Sciatic nerve (tissue), 2 donors: Measurements from ENCODE around the gene DDX5. TPM values are rescaled to one million over a fixed set of nuclear protein-coding genes. Genes with fewer than 3 reads are reported as not detected.
A peak's percentile ranks its signal among the peaks of the same experiment; 100 is the strongest.

Experiments used
- ATAC-seq: fragments of 200-7000 bp; cut with Tn5 transposase; one replicate; pipeline ENCODE4 v1.9.1; 2020; ENCODE audit warnings: mild to moderate bottlenecking, moderate library complexity
- DNase-seq: peaks from one replicate; pipeline ENCODE4 v3.0.0-alpha.2; 2020; ENCODE audit warnings: low spot score
- intact Hi-C: fragments of 100-400 bp; cut with DNase I; formaldehyde crosslinking; loops from one replicate; pipeline ENCODE4 v1.14.2; 2022
- total RNA-seq: library from RNA; stranded (reverse); fragmentation: NEBNext Ultra II Directional; extraction: Animal tissue kit (Norgen Biotek cat#: 25700); gene quantifications from one replicate; pipeline ENCODE4 v1.2.1, GENCODE V29; 2021
- donor health status: DM: no; HTN: no; CAD: no.
- donor health status: DM: no; HTN: no; CAD: no.

Gene DDX5
- total RNA-seq, 1 donor from 2014 or later = 667 TPM

- intact Hi-C loops = no loop called here
- DNase-seq = no peak
- ATAC-seq = no peak
Measured at GRCh38 chr17:64515419-64515818, 9.3 kb upstream of the DDX5 start.

- intact Hi-C loops = no loop called here
- DNase-seq = no peak
- ATAC-seq = no peak
Measured at GRCh38 chr17:64509179-64509578, 3.1 kb upstream of the DDX5 start.

DNA sequence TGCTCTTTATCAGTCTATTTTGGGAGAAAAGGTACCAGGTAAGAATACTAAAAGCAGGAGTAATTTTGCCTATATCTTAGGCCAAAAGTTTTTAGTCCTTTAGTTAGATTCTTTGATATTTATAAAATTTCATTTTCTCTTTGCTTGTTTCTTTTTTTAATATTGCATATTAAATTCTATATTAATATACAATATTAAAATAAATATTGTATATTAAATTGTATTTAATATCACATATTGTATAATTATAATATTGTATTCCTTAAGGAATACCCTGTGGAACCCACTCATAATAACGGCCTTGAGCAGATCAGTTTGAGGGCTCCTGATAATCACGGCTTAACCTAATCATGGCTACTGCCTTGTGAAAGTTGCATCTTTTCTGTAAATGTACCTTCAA lies 2.6 kb upstream of the DDX5 start:
- intact Hi-C loops = no loop called here
- no peak for ATAC-seq
- no peak for DNase-seq

DNA sequence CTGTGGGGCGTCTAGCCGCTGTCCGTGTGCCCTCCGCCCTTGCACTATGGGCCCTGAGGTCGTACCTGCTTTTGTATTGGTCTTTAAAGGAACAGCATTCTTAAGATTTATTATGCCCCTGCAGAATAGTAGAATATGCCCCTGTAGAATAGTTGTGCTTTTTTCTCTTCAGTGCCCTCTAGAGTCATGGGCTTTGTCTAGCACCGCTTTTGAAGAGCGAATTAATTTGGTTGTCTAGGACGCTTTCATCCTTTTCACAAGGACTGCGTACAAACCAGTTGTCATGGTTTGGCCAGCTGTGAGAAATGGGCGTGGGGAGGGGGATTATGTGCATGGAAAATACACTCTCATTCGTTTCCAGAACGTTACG lies 1.3 kb upstream of the DDX5 start:
- ATAC-seq (peak; percentile 41), DNase-seq (no peak)
- intact Hi-C loops = no loop called here

DNA sequence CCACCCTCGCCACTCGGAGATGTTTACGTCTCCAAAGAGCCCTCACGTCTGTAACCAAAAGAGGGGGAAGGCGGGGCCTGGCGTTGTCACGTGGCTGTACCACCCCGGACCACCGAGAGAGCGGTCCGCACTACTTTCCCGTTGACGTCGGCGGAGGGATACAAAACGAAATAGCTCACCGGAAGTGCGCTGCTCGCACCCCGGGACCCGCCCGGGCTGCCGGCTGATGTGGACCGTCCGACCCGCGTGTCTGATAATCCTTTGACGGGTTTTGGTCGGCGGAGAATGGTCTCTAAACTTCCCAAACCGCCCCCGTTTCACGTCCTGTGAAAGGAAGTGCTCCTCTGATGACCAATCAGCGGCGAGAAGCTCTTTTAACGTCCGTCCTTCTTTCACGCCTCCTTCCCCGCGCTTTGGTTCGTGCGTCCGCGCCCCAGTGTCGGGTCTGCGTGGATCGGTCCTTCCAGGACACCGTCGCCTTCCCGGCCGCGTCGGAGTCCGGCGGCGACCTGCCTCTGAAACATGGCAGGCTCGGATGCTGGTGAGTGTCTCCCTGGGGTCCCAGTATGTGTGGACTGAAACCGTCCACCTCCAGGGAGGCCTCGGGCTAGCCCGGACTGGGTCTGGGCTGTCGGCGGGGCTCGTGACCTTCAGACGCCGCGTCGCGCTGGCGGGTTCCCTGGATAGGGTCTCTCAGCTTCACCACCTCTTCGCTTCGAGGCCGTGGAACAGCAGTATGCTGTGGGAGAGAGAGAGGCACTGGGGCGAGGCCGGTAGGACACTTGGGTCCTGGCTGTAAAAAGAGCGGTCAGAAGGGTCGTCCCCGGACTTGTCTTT lies 705 bp upstream of the DDX5 start, which contains the start of gene CEP95:
TSS of gene CEP95 (plus strand) at position 402 of the 837 bp plus-strand sequence. CDS start at position 523, 121 bp downstream.
- intact Hi-C loops = no loop called here
- ATAC-seq (peak; percentile 93), DNase-seq (peak; percentile 98)

- DNase-seq (peak; percentile 95), ATAC-seq (peak; percentile 85)
- intact Hi-C loops = no loop called here
Measured at GRCh38 chr17:64505340-64506200, 519 bp downstream of the DDX5 start.

DNA sequence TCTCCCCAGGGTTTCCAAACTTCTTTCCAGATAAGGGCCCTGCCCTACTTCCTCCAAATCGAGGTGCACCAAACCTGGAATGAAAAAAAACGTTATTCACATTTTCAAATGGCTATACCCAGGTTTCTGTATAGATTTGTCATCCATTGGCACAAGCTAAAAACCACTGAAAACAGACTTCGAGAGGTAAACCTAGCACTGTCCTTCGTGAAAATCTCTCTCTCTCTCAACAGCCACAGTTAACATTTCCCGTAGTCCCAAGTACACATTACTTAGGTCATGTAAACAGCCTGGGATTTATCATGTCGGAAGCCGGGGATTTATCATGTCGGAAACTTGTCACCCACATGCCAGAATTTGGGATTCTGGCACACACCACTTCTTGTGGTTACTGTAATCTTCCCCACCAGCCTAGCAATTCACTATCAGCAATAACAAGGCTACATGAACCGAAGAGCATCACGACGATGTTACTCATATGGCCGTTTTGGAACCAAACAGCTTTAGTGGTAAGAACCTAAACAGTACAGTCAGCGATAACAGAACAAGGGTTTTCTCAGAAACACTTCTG lies 1.2 kb downstream of the DDX5 start:
- no peak for ATAC-seq
- DNase-seq = no peak
- intact Hi-C loops = no loop called here

DNA sequence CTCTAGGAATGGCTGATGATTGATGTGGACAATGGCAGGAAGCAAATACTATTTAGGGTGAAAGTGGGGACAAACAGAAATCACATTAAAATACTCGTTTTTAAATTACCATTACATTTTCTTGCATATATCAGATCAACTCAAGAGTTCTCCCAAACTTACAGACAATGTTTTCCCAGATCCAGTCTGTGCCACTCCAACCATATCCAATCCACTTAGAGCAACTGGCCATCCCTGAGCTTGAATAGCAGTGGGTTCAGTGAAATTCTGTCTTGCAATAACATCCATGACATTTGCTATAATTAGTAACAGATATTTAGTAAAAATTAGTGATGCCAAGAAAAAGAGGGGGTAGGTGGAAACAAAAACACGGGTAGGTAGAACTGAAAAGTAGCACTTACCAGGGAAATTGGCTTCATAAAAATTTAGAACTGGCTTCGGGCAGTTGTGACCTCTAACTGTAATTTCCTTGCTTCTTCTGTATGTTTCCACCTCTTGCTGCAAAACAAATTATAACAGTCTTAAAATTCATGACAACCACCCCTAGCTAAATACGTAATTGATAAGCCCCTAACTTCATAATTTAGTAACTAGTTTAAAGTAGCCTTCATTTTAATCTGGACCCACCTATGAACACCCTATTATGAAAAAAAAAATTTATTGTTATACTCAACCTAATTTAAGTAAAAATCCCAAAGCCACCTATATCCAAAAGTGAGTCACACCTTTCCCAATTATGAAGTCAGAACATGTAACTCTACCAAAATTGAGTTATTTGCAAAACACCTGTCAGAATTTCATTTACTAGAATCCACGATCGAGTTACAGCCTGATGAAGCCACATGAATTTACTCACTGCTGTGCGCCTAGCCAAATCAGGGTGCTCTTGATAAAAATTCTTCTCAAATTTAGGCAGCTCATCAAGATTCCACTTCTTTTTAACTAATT lies 2.0 kb downstream of the DDX5 start:
- ATAC-seq (no peak), DNase-seq (no peak)
- intact Hi-C loops = no loop called here

DNA sequence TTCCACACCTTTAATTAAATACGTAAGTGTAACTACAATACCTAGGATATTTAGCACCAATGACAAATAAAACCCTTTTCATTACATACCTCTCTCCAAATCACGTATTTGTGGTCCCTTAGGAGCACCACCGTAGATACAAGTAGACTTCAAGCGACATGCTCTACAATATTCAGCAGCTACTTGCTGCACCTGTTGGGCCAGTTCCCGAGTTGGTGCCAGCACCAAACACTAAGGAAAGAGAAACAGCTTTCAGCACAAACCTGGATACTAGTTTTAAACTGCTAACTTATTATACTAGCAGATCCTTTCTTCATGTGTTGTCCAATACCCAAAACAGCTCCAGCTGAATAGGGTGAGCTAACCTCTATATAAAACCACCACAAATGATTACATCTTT lies 2.7 kb downstream of the DDX5 start:
- DNase-seq (no peak), ATAC-seq (no peak)
- intact Hi-C loops = no loop called here

GRCh38 chr17:64502809-64503208 lies 3.3 kb downstream of the DDX5 start:
- ATAC-seq (no peak), DNase-seq (no peak)
- intact Hi-C loops = no loop called here

DNA sequence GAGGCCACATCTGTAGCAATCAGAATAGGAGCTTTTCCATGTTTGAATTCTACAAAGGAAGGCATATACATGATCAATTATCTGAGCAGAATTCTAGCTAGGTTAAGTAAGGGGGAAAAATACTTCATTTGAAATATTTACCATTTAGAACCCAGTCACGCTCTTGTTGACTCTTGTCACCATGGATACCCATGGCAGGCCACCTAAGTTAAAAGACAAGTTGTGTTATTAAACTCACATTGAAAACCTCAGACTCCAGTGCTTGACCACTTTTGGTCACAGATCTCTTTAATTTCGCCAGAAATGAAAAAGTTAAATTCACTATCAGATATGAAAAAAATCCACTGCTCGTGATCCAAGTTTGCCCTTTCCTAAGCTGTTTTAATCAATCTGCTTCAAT lies 4.1 kb downstream of the DDX5 start:
- intact Hi-C loops = no loop called here
- DNase-seq (no peak), ATAC-seq (no peak)

- DNase-seq = no peak
- intact Hi-C loops = no loop called here
- ATAC-seq = no peak
Measured at GRCh38 chr17:64500862-64501765, 5.0 kb downstream of the DDX5 start.

DNA sequence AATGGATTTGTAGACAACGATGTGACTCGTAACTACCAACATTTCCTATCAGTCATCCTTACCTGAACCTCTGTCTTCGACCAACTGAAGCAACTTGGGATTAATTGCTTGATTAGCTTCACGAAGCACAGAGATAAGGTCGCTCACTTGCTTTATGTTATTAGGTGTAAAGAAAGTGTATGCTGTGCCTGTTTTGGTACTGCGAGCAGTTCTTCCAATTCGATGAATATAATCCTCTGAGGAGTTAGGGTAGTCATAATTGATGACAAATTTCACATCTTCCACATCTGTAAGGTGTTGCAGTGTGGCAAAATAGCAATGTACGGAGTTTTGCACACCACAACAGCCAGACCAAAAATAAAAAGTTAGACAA lies 5.6 kb downstream of the DDX5 start:
- no peak for ATAC-seq
- DNase-seq = no peak
- intact Hi-C loops = no loop called here

GRCh38 chr17:64499805-64500486 lies 6.1 kb downstream of the DDX5 start:
- intact Hi-C loops = no loop called here

GRCh38 chr17:64498308-64499203 lies 7.5 kb downstream of the DDX5 start:
- no peak for DNase-seq
- intact Hi-C loops = no loop called here
- ATAC-seq = no peak

More at GRCh38 chr17:64499805-64500486, 6.1 kb downstream of the DDX5 start:
- ATAC-seq (no peak), DNase-seq (no peak)

DNA sequence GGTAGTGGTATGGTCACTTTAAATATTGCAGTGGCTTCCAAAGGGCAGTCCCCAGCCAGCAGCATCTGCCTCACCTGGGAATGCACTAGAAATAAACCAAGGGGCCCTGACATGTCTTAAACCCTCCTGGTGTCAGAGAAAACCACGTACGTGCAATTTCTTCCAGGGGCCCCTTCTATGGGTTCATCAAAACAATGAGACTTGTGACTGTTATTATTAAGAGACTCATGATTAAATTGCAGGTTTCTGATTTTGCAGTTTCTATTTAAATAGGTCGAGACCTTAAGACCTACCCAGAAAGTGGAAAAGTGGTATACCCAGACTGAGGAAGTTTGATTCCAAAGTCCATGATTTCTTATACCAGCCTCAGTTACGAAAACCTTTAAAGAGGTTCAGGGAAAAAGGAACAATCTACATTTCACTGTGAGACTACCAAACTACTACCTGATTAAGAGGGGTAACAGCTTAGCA lies 8.5 kb downstream of the DDX5 start:
- intact Hi-C loops = no loop called here
- DNase-seq (no peak), ATAC-seq (no peak)
